ENCODE results near the gene CDC42BPG. TPM values are rescaled to one million over a fixed set of nuclear protein-coding genes. Genes with fewer than 3 reads are reported as not detected.
A peak's percentile ranks its signal among the peaks of the same experiment; 100 is the strongest.

CDC42BPG gene
- total RNA-seq, 1 experiment from 2014 or later, result 4.1 TPM

- Histone ChIP-seq H3K27me3 (ENCODE audit: control insufficient read depth, insufficient read depth, low read length) (no peaks in the 10 kb centered on the region), H3K4me3 (ENCODE audit: low read depth in 2 of 2, low read length in 2 of 2) (no peak overlapping the region), H3K4me1 (ENCODE audit: control insufficient read depth, insufficient read depth, low read length) (peaks cover 84% of the 10 kb centered on the region), H3K36me3 (ENCODE audit: control insufficient read depth, insufficient read depth, low read length) (no peaks in the 10 kb centered on the region; the same call in 1 of the 2 replicates), H3K27ac (ENCODE audit: low read length) (peak overlapping the region; percentile 98), H3K9me3 (ENCODE audit: control insufficient read depth, insufficient read depth, low read depth, low read length) (no peaks in the 10 kb centered on the region)
- ATAC-seq (peak; percentile 19), DNase-seq (ENCODE audit: low read depth, low spot score) (no peak)
- intact Hi-C loops (cut with micrococcal nuclease; ENCODE audit: unreplicated experiment) (no loop called here), in situ Hi-C loops (cut with HindIII; ENCODE audit: low pct_unique_long_range_greater_than_20kb, low sequenced_read_pairs) (no loop called here)
- no TSS peak for BruUV-seq (replicated peaks)
- POLR2A ChIA-PET, result interaction anchor here (0.5 to 0.6 kb wide), 2 partner anchors 175 to 250 kb away, joined by 3 to 7 read pairs; no protein-coding TSS in a partner anchor
- TF ChIP-seq SIN3A (IDR thresholded peaks at IDR 0.05; ENCODE audit: borderline replicate concordance, insufficient read depth, low read depth, low read length), result 0 out of 2 replicates have a peak, but pooled peaks have one; percentile 59
- TF ChIP-seq REST (IDR thresholded peaks at IDR 0.05; ENCODE audit: insufficient read depth in 1 of 2, low read depth in 2 of 2, low read length in 1 of 2), result no peak
- TF ChIP-seq POLR2AphosphoS5 (IDR thresholded peaks at IDR 0.05; ENCODE audit: low read depth, low read length), result peak; percentile 61; the same call in 1 of the 2 replicates
- CTCF ChIA-PET, result interaction anchor here (0.5 to 1.7 kb wide), 5 partner anchors 14 to 173 kb away, joined by 3 to 5 read pairs (median 4); no protein-coding TSS in a partner anchor
These were observed 6.6 kb upstream of the CDC42BPG start for GRCh38 chr11:64850979-64851567.

GRCh38 chr11:64849598-64850356 lies 5.3 kb upstream of the CDC42BPG start:
- in situ Hi-C loops (cut with HindIII; ENCODE audit: low pct_unique_long_range_greater_than_20kb, low sequenced_read_pairs), result no loop called here

More at GRCh38 chr11:64849598-64850356, 5.3 kb upstream of the CDC42BPG start:
- ChIA-PET POLR2A (interaction anchor here (0.6 kb wide), 4 partner anchors 37 to 246 kb away, joined by 3 to 4 read pairs (median 3); partner anchors contain the start of gene VPS51), CTCF (interaction anchor here (0.6 to 3.2 kb wide), 6 partner anchors 19 to 311 kb away, joined by 3 to 16 read pairs (median 4); partner anchors contain the start of gene ZNHIT2)
- Histone ChIP-seq H3K27ac (ENCODE audit: low read length) (peak overlapping the region; percentile 81), H3K27me3 (ENCODE audit: control insufficient read depth, insufficient read depth, low read length) (no peaks in the 10 kb centered on the region), H3K4me1 (ENCODE audit: control insufficient read depth, insufficient read depth, low read length) (peaks cover 71% of the 10 kb centered on the region), H3K4me3 (ENCODE audit: low read depth in 2 of 2, low read length in 2 of 2) (no peak overlapping the region), H3K36me3 (ENCODE audit: control insufficient read depth, insufficient read depth, low read length) (no peaks in the 10 kb centered on the region; the same call in 1 of the 2 replicates), H3K9me3 (ENCODE audit: control insufficient read depth, insufficient read depth, low read depth, low read length) (no peaks in the 10 kb centered on the region)
- TF ChIP-seq REST (IDR thresholded peaks at IDR 0.05; ENCODE audit: insufficient read depth in 1 of 2, low read depth in 2 of 2, low read length in 1 of 2) (no peak), CTCF (IDR thresholded peaks at IDR 0.05) (no peak), POLR2AphosphoS5 (IDR thresholded peaks at IDR 0.05; ENCODE audit: low read depth, low read length) (no peak; the same call in 1 of the 2 replicates), SIN3A (IDR thresholded peaks at IDR 0.05; ENCODE audit: borderline replicate concordance, insufficient read depth, low read depth, low read length) (no peak), TCF7L2 (IDR thresholded peaks at IDR 0.05; ENCODE audit: low read depth, low read length) (no peak)
- no TSS peak for BruUV-seq (replicated peaks)
- no peak for DNase-seq (ENCODE audit: low read depth, low spot score)
- no peak for ATAC-seq
- intact Hi-C loops (cut with micrococcal nuclease; ENCODE audit: unreplicated experiment), result loop anchor here (5.0 to 10.0 kb wide), 3 partner anchors 148 to 265 kb away; partner anchors contain the start of genes BATF2, SNX15, TM7SF2 and ZNHIT2
